GM19463 (cell line): ENCODE results near the gene GHRL.
"Not testable (repeated sequence)": the region's sequence is repeated elsewhere in the genome, so short reads cannot be mapped to it uniquely, and the experiment has no call there.

Source experiments
- ATAC-seq: cut with Tn5 transposase; IDR thresholded peaks from one replicate; pipeline ENCODE4 v1.9.1; 2021; ENCODE audit warnings: mild to moderate bottlenecking, moderate library complexity; ENCODE audit not compliant: unreplicated experiment

The GHRL gene

DNA sequence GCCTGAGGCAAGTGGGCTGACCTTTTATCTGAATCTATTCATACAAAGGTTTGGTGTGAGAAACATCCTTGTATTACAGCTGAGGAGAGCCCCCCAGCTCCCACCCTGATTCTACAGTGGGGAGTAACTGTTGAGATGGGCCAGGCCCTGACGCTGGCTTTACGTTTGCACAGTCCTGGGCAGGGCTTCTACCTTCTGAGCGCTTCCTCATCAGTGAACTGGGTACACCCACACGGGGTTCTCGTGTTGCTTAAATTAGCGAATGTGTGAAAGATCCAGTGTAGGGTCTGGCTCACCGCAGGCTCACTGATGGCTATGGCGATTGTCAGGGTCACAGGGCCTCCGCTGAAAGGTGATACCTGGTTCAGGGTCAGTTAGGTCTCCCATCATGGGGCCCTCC is 7.3 kb upstream of the GHRL start:
- no peak for ATAC-seq

DNA sequence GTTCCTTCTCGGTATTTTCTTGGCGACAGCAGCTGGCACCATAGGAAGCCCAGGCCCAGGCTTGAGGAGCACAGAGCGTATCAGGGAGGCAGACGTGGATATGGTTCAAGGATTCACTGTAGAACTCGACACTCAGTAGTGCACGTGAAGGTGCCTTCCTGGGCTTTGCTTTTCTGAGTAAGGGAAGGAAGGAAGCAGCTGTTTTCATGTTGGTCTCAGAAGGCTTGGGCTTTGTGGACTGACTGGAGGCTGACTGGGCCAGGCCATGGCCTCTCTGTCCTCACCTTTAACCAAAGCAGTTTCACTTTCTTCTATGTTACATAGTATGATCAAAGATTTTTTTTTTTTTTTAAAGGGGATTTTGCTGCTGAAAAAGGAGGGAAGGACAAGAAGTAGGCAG is 6.9 kb upstream of the GHRL start:
- peak; percentile 89 for ATAC-seq

DNA sequence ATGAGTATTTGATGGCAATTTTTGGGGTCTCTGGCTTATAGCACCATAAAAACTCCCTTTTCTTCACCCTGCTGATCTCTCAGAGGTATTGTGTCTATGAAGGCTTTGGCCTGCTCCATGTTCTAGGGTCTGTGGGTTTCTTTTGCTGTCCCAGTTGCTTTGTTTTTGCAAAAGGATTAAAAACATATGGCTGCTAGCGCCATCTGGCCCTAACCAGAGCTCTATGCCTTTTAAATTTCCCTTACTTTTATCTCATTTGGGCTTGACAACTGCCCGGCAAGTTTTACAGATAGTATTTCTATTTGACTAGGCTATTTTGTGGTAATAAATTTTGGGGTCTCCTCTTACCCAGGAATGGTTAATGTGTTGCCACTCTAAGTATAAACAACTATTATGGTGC is 6.4 kb upstream of the GHRL start:
- no peak for ATAC-seq

DNA sequence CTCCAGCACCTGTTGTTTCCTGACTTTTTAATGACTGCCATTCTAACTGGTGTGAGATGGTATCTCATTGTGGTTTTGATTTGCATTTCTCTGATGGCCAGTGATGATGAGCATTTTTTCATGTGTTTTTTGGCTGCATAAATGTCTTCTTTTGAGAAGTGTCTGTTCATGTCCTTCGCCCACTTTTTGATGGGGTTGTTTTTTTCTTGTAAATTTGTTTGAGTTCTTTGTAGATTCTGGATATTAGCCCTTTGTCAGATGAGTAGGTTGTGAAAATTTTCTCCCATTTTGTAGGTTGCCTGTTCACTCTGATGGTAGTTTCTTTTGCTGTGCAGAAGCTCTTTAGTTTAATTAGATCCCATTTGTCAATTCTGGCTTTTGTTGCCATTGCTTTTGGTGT is 5.3 kb upstream of the GHRL start:
- ATAC-seq, result not testable (repeated sequence)

DNA sequence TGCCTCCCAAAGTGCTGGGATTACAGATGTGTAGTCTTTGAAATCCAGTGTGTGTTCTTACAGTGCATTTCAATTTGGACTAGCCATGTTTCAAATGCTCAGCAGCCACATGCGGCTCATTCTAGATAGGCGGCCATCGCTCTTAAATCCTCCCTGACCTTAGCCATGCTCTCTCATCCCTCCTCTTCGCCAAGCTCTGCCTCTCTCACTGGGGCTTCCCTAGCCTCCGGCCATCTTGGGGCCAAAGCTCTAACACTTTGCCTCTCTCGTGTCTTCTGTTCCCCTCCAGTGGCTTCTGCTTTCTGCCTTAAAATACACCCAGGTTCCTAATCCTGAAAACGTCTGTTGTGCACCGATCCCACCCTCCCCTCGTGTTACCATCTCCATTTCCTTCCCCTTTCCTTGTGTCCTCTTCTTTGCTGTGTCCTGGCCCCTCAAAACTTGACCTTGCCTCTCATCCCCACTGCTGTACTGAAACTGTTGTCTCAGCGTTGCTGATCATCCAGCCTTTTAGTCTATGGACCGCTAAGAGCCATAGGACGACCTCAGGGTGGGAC is 1.4 kb upstream of the GHRL start:
- no peak for ATAC-seq

DNA sequence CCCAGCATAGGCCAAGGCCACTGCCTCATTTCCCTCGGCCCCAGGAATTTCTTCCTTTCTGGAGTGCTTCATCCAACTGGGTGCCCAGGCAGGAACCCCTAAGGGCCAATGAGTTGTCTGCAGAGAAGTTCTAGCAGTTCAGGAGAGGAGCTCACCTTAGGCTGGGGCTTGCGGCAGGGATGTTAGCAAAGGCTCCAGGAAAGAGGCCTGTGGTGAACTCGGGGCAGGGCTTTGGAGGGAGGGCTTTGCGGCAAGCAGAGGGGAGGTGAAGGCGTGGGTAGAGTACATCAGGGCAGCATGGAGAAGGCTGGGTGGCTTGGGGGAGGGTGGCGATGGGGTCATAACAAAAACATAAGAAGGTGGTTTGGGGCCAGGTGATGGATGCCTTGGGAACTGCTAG is 1.1 kb downstream of the GHRL start:
- no peak for ATAC-seq

DNA sequence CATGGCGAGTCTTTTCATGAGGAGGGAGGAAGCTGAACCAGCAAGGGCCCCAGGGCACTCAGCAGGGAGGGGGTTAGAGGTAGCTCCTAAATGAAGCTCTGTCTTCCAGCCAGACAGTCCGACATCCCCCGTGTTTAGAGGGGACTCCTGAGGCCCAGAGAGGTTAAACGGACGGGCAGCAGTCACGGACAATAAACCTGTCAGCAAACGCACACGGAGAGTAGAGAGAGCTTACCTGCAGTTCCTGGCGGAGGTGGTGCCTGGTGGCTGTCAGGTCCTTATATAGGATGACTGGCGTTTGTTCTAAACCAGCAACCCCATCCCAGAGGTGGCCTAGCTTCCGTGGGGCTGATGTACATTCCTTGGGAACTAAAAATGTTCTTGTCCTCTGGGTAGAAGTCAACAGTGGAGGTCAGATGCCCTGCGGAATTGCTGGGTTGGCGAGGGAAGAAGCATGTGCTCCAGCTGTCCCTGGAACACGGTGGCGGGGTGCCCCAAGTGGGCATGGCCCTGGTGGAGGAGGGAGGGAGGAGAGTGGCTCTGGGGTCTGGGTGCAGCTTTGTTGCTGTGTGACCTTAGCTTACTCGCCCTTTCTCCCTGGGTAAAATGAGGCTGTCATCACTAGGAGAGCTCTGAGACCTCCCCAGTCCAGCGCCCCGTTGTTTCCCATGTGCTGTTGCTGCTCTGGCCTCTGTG is 2.1 kb downstream of the GHRL start:
- no peak for ATAC-seq

DNA sequence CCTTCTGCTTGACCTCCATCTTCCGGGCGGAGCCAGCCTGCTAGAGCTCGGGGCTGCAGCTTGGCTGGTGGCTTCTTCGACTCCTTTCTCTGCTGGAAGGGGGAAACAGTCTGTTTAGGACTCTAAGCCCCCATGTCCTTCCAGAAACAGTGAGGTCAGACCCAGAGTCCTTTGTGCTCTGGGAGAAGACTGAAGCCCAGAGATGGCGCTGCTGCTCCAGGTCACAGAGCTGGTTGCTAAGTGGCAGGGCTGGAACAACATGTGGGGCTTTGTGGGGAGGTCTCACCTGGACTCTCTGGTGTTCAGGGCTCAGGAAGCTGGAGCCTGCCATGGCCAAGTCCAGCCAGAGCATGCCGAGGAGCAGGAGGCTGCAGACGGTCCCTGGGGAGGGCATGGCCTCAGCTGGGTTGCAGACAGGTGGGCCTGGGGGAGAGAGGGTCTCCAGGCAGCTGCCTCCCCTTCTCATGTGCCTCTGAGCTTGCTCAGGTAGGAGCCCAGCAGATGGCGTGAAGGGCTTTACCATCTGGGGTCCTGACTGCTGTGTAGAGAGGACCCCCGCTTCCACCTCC is 2.9 kb downstream of the GHRL start:
- ATAC-seq, result no peak

DNA sequence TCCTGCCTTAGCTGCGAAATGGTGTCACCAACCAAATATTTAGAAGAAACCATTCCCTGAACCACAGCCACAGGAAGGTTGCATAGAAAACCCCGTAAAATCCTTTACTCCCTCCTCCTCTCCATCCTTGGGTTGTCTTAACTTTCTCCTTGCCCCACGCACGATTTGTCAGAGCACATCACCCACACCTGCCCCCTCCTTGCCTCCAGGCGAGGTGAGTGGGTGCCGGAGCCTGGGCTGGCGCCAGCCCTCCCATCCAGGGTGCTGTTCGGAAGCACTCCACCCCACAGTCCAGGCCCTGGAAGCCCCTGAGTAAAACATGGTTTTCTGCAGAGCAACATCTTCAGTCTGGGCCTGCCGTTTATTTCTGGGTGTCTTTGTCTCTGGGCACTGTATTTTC is 3.7 kb downstream of the GHRL start:
- ATAC-seq, result no peak

DNA sequence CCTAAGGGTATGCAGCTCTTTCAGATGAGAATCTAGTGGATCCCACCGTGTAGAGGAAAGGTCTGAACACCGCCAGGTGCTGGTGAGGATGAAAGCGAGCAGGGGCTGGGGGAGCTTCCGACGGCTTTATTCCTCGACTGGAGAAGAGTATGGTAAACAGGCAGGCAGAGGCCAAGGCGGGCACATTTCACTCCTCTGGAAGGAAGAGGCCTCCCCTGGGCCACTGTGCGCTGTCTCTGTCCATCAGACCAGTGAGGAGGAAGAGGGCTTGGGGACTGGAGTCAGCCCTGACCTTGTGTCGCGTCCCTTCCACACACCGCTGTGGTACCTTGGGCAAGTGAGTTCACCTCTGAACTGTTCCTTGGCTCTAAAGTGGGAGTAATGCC is 4.2 kb downstream of the GHRL start:
- no peak for ATAC-seq

DNA sequence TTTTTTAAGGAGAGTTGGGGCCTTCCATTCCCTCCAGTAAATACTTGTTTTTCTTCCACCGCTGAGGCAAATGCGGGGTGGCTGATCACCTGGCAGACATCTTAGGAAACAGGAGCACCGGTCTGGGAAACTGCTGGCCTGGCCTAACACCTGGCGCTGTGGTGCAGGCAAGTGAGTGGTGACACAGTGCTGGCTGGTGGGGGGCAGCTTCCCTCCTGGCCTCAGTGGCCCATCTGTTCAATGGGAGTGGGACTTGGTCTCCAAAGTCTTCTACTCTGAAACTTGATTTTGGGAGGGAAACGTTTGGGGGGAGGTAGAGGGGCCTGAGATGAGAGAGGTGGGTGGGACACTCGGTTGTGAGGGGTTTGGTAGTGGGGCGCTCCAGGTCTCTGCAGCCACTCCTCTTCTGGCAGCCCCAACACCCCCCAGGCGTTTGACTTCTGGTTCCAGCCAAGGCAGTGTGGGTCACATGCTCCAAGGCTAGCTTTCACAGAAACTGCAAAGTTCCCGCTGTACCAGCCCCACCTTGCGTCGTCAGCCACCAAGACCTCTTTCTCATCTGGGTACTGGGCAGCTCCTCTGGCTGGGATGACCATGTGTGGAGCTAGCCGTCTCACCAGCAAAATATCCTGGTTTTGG is 4.7 kb downstream of the GHRL start:
- no peak for ATAC-seq

DNA sequence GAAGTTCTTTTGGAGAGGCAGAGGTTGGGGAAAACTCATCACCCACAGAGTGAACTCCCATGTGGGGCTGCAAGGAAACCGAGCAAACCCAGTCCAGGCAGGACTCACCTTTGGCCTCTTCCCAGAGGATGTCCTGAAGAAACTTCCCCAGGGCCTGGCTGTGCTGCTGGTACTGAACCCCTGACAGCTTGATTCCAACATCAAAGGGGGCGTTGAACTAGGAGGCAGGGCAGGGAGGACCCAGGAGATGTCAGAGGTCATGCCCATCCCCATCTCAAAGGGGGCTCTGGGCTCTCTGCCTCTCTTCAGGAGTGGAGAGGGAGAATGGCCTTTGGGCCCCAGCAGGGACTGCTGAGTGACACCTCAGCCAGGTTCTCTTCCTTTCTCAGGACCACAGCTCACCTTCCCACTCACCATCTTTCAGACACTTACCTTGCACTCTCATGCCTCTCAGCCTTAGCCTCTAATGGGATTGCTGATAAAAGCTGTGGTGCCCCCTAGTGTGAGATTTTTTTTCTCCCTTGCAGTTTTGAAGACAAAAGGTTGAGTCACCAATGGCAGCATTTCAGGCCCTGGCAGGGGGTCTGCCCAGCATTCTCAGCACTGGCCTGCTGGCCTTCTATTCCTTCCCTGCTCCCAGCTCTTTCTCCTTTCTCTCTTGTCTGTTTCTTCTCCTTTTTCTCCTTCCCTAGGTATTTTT is 6.0 kb downstream of the GHRL start:
- ATAC-seq, result no peak

DNA sequence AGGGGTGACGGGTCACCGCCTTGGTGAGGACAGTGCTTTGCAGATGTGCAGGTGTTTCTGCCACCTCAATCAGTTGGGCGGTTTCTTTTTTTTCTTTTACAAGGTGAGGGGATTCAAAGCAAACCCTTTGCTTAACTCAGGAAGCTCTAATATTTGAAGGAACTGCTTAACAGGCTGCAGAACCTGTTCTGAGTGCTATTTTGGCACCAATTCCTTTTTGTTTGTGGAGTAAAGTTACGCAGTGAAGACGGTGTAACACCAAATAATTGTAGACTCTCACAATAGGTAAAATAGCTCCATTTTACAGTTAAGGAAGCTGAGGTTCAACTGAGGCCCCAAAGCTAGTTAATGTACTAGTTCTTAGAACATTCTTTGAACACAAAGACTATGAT is 6.6 kb downstream of the GHRL start:
- ATAC-seq, result no peak

DNA sequence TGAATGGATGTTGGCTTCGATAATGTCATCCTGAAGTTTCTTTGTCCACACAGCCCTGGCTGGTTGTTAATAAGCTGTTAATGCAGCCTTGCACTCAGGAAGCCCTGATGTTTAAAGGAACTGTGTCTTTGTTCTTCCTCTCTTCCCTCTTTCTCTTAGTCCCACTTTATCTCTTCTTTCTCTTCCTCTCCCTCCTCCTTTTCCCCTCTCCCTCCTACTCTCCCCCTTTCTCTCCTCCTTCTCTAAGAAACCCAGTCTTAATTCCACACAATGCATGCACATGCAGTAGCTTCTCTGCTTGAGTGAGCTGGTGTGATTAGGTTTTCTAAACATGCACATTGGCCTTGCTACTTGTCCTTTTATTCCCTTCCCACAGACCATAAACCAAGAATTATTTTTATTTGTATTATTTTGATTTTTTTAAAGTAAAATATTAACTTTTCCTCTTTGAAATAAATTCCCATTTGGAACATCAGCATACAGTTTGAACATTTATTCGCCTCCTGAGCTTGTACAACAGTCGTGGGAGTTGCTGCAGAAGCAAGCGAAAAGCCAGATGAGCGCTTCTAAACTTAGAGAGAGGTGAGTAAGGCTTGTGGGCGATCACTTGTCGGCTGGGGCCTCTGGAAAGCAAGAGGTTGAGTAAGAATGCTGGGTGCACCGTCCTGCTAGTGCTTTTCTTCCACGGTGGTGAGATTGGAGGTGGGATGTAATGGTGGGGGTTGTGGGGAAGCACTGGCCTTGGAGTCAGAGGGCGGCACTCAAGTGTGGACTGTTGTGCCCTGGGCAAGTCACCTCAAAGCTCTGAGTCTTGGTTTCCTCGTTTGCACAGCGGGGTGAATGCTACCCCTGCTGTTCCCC is 7.2 kb downstream of the GHRL start:
- ATAC-seq, result no peak

DNA sequence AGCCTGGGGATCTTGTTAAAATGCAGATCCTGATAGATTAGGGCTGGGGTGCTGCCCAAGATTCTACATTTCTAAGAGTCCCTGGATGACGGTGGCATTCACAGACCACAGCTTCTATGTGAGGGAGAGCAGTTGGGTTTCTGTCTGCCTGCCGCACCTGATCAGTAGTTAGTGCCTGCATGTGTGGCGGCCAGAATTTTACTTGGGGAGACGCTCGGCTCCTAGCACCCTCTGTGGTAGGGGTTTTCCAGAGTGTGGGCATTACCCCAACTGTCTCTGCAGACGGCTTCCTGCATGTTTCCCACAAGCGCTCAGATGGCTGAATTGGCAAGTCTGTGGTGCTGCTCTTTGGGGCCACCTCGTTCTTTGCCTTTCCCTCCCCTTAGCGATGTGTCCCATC is 8.3 kb downstream of the GHRL start:
- ATAC-seq, result peak; percentile 69

DNA sequence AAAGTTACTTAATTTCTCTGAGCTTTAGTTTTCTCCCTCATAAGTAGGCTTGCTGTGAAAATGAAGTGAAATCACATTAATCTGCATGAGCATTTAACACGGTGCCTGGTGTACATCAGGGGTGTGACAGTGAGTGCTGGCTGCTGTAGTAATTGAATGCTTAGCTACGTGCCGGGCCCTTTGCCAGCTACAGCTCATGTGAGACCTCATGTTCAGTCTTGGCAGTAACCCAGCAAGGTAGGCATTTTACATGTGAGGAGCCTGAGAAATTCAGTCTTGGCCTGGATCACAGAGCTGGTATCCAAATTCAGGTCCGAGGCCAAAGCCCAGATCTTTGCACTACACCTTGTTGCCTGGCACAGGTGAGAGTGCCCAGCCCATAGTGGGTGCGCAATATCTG is 9.1 kb downstream of the GHRL start:
- no peak for ATAC-seq

DNA sequence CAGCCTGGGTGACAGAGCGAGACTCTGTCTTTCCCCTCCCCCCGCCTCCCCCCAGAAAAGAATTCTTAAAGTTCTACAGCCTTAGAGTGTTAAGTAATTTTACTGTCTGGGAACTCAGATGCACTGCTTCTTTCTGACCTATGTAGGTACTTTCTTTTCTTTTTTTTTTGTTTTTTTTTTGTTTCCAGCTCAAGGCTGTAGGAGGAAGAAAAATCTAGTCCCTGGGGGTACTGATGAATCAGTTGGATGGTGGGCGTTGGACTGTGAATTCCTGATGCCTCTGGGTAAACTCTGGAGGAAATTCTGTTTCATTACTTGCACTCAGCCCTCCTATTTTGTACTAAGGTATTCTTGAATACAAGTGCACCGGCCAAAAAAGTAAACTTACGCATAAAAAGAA is 10.8 kb downstream of the GHRL start:
- ATAC-seq, result no peak

DNA sequence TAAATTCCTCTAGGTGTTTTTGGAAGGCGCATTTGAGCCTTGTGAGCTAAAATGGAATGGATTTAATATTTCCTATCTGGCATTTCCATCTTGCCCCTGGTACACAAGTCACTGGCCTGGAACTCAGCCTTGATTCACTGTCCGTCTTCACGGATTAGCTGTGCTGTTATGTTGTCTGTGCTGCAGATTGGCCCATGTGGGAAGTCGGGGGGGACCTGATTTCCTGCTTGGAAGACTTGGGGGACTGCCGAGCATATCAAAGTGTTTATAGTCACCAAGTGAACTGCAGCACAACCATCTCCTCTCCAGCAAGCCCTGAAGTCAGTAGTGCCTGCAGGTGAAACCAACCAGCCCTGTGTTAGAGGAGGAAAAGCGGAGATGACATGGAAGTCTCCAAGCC is 12.2 kb downstream of the GHRL start:
- no peak for ATAC-seq

DNA sequence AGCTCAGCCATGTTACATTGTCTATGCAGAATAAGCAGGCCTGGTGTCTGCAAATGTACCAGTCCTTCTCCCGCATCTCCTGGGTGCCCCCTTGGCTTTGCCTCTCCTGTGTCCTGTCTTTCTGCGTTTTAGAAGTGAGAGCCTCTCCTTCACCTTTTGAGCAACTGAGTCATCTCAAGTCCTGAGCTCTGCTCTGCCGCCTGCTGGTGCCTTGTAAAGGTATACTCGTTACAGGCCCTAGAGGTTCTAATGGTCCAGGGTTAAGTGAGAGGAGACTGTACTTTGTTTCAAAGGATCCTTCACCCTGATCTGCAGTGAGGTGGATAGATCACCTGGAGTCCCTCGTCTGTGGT is 12.6 kb downstream of the GHRL start:
- no peak for ATAC-seq

DNA sequence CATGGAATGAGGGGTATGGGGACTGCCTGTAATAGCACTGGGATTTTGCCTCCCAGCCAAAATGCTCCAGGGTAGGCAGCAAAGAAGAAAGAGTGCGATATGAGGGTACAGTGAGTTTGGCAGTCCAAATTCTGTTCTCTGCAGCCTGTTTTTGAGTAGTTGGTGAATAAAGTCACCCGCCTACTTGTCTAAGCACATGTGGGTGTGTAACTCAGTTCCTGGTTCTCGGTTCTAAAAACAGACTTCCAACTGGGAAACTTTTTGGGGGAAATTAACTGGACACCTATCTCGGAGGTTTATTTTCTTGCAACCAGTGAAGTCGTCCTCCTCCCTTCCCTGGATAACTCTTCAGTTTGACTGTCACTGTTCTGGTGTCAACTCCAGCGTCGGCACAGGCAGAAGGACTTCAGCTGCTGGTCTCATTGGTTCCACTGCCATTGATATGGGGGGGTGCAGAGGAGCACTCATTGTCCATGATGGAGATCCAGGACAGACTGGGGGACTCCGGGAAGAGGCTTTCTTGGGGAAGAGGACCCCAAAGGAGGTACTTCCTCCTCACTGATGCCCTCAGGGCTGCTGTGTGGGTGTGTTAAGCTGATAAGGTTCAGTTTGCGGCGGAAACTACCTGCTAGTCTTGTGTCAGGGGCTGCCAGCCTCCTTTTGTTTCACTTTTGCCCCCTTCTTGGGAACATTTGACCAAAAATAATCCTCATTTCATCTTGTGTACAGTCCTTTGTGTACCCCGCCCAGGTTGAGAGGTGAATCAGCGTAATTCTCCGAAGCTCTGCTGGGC is 13.2 kb downstream of the GHRL start:
- no peak for ATAC-seq
